ENCODE data around the gene LRRC38.
"Not testable (repeated sequence)": the region's sequence is repeated elsewhere in the genome, so short reads cannot be mapped to it uniquely, and the experiment has no call there.

Gene LRRC38, protein sequence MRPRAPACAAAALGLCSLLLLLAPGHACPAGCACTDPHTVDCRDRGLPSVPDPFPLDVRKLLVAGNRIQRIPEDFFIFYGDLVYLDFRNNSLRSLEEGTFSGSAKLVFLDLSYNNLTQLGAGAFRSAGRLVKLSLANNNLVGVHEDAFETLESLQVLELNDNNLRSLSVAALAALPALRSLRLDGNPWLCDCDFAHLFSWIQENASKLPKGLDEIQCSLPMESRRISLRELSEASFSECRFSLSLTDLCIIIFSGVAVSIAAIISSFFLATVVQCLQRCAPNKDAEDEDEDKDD

GRCh38 chr1:13513895-13514546, at the start of gene LRRC38:
Gene LRRC38 (minus strand): TSS chr1:13514003. CDS start chr1:13513593, 410 bp downstream.
- no peak within 1 kb of the TSS for H3K9ac ChIP-seq (ENCODE audit: low read depth, low read length)
- H3K36me3 ChIP-seq (ENCODE audit: control insufficient read depth, insufficient read depth, low read length), result no peaks in the 10 kb centered on the region
- H3K27me3 ChIP-seq (ENCODE audit: control insufficient read depth, insufficient read depth, low read length), result peaks cover 85% of the 10 kb centered on the region
- no peaks in the 10 kb centered on the region for H3K9me3 ChIP-seq (ENCODE audit: control insufficient read depth, insufficient read depth, low read length)
- peaks cover 2% of the 10 kb centered on the region for H3K4me1 ChIP-seq (ENCODE audit: control insufficient read depth, insufficient read depth, low read length)
- peak within 1 kb of the TSS; percentile 60 for H3K4me3 ChIP-seq (ENCODE audit: low read depth, low read length)

GRCh38 chr1:13562981-13563380, 49.2 kb upstream of the LRRC38 start:
- H3K4me3 ChIP-seq (ENCODE audit: low read depth, low read length); H3K36me3 ChIP-seq (ENCODE audit: control insufficient read depth, insufficient read depth, low read length); H3K9me3 ChIP-seq (ENCODE audit: control insufficient read depth, insufficient read depth, low read length); H3K9ac ChIP-seq (ENCODE audit: low read depth, low read length); H3K4me1 ChIP-seq (ENCODE audit: control insufficient read depth, insufficient read depth, low read length); H3K27me3 ChIP-seq (ENCODE audit: control insufficient read depth, insufficient read depth, low read length): not testable (repeated sequence)

GRCh38 chr1:13560541-13560940, 46.7 kb upstream of the LRRC38 start:
- no peaks in the 10 kb centered on the region for H3K27me3 ChIP-seq (ENCODE audit: control insufficient read depth, insufficient read depth, low read length)
- H3K9ac ChIP-seq (ENCODE audit: low read depth, low read length), result no peak overlapping the region
- no peaks in the 10 kb centered on the region for H3K9me3 ChIP-seq (ENCODE audit: control insufficient read depth, insufficient read depth, low read length)

DNA sequence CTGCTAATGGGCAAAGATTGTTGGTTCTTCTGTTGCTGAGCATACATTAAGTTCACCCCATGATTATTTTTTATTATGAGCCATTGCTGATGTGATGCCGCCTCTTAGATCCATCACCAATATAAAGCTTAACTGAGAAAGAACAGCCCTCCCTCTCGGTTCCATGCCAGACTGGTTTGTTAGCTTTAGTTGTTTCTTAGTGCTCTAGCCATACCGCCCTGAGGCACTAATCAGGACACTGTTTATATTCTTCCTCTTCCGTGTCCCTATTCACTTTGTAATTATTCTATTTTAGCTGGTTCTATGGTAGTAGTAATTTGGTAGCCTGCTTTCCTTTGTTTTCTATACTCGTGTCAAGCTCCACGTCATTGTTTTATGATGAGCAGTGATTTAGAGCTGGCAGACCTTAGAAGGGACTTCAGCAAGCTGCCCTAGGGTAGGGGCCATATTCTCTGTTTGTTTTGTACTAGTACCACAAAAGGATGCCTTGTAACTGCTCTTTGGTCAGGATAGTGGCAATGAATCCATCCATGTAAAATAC, 42.5 kb upstream of the LRRC38 start:
- no peak overlapping the region for H3K4me3 ChIP-seq (ENCODE audit: low read depth, low read length)
- H3K36me3 ChIP-seq (ENCODE audit: control insufficient read depth, insufficient read depth, low read length), result no peaks in the 10 kb centered on the region
- no peaks in the 10 kb centered on the region for H3K4me1 ChIP-seq (ENCODE audit: control insufficient read depth, insufficient read depth, low read length)
- no peaks in the 10 kb centered on the region for H3K27me3 ChIP-seq (ENCODE audit: control insufficient read depth, insufficient read depth, low read length)
- H3K9me3 ChIP-seq (ENCODE audit: control insufficient read depth, insufficient read depth, low read length), result no peaks in the 10 kb centered on the region
- no peak overlapping the region for H3K9ac ChIP-seq (ENCODE audit: low read depth, low read length)

More at GRCh38 chr1:13560541-13560940, 46.7 kb upstream of the LRRC38 start:
- no peaks in the 10 kb centered on the region for H3K4me1 ChIP-seq (ENCODE audit: control insufficient read depth, insufficient read depth, low read length)
- H3K36me3 ChIP-seq (ENCODE audit: control insufficient read depth, insufficient read depth, low read length), result no peaks in the 10 kb centered on the region
- no peak overlapping the region for H3K4me3 ChIP-seq (ENCODE audit: low read depth, low read length)

DNA sequence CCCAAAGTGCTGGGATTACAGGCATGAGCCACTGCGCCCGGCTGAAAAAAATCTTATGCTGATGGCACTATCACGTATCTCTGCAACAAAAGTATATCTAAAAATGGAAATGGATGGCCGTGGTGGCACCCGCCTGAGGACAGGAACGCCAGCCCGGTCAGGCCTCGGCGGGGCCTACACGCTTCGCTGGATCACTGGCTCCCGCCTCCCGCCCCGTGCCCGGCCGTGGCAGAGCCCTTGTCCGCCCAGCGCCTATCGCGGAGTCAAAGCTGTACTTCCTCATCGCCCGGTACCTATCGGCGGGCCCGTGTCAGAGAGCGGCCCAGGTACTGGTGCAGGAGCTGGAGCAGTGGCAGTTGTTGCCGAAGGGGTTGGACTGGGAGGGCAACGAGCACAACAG, 41.0 kb upstream of the LRRC38 start:
- Histone ChIP-seq H3K9me3 (ENCODE audit: control insufficient read depth, insufficient read depth, low read length) (no peaks in the 10 kb centered on the region), H3K27me3 (ENCODE audit: control insufficient read depth, insufficient read depth, low read length) (no peaks in the 10 kb centered on the region), H3K36me3 (ENCODE audit: control insufficient read depth, insufficient read depth, low read length) (no peaks in the 10 kb centered on the region), H3K4me1 (ENCODE audit: control insufficient read depth, insufficient read depth, low read length) (no peaks in the 10 kb centered on the region), H3K4me3 (ENCODE audit: low read depth, low read length) (no peak overlapping the region), H3K9ac (ENCODE audit: low read depth, low read length) (no peak overlapping the region)

- no peak overlapping the region for H3K9ac ChIP-seq (ENCODE audit: low read depth, low read length)
- no peaks in the 10 kb centered on the region for H3K9me3 ChIP-seq (ENCODE audit: control insufficient read depth, insufficient read depth, low read length)
- peaks cover 4% of the 10 kb centered on the region for H3K4me1 ChIP-seq (ENCODE audit: control insufficient read depth, insufficient read depth, low read length)
- H3K27me3 ChIP-seq (ENCODE audit: control insufficient read depth, insufficient read depth, low read length), result no peaks in the 10 kb centered on the region
- no peak overlapping the region for H3K4me3 ChIP-seq (ENCODE audit: low read depth, low read length)
- H3K36me3 ChIP-seq (ENCODE audit: control insufficient read depth, insufficient read depth, low read length), result no peaks in the 10 kb centered on the region
Observed at GRCh38 chr1:13550663-13551062, 36.9 kb upstream of the LRRC38 start.

- no peak overlapping the region for H3K9ac ChIP-seq (ENCODE audit: low read depth, low read length)
- no peaks in the 10 kb centered on the region for H3K9me3 ChIP-seq (ENCODE audit: control insufficient read depth, insufficient read depth, low read length)
- no peaks in the 10 kb centered on the region for H3K36me3 ChIP-seq (ENCODE audit: control insufficient read depth, insufficient read depth, low read length)
- H3K4me3 ChIP-seq (ENCODE audit: low read depth, low read length), result no peak overlapping the region
- H3K27me3 ChIP-seq (ENCODE audit: control insufficient read depth, insufficient read depth, low read length), result no peaks in the 10 kb centered on the region
- H3K4me1 ChIP-seq (ENCODE audit: control insufficient read depth, insufficient read depth, low read length), result peaks cover 4% of the 10 kb centered on the region
Observed at GRCh38 chr1:13549521-13549920, 35.7 kb upstream of the LRRC38 start.

DNA sequence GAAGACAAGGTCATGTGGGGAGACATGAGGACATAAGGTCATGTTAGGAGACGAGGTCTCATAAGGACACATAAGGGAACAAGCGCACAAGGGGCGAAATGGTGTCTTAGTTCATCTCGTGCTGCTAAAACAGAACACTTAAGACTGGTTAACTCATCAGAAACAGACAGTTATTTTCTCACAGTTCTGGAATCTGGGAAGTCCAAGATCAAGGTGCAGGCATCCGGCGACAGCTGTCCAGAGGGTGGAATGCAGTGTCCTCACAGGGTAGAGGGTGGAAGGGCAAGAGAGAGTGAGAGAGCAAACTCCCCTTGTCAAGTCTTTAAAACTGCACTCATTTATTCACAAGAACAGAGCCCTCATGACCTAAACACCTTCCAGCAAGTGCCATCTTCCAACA, 35.2 kb upstream of the LRRC38 start:
- H3K27me3 ChIP-seq (ENCODE audit: control insufficient read depth, insufficient read depth, low read length), result no peaks in the 10 kb centered on the region
- peaks cover 4% of the 10 kb centered on the region for H3K4me1 ChIP-seq (ENCODE audit: control insufficient read depth, insufficient read depth, low read length)
- H3K36me3 ChIP-seq (ENCODE audit: control insufficient read depth, insufficient read depth, low read length), result no peaks in the 10 kb centered on the region
- no peaks in the 10 kb centered on the region for H3K9me3 ChIP-seq (ENCODE audit: control insufficient read depth, insufficient read depth, low read length)
- no peak overlapping the region for H3K9ac ChIP-seq (ENCODE audit: low read depth, low read length)
- no peak overlapping the region for H3K4me3 ChIP-seq (ENCODE audit: low read depth, low read length)

DNA sequence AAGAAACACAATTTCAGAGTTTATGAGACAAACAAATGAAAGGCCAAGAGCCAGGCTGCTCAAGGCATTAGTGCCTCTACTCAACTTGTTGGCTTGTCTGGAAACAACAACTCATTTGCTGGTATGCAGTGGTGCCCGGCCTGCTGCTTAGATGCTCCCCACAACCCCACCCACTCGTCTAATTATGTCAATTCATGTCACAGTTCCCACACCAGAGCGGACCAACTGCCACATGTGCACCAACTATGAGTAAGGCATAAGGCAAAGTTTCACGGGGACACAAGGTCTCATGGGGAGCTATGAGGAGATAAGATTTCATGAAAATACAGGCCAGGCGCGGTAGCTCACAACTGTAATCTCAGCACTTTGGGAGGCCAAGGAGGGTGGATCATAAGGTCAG, 34.5 kb upstream of the LRRC38 start:
- Histone ChIP-seq H3K36me3 (ENCODE audit: control insufficient read depth, insufficient read depth, low read length) (no peaks in the 10 kb centered on the region), H3K27me3 (ENCODE audit: control insufficient read depth, insufficient read depth, low read length) (no peaks in the 10 kb centered on the region), H3K4me3 (ENCODE audit: low read depth, low read length) (no peak overlapping the region), H3K9ac (ENCODE audit: low read depth, low read length) (no peak overlapping the region), H3K4me1 (ENCODE audit: control insufficient read depth, insufficient read depth, low read length) (peaks cover 4% of the 10 kb centered on the region), H3K9me3 (ENCODE audit: control insufficient read depth, insufficient read depth, low read length) (no peaks in the 10 kb centered on the region)

DNA sequence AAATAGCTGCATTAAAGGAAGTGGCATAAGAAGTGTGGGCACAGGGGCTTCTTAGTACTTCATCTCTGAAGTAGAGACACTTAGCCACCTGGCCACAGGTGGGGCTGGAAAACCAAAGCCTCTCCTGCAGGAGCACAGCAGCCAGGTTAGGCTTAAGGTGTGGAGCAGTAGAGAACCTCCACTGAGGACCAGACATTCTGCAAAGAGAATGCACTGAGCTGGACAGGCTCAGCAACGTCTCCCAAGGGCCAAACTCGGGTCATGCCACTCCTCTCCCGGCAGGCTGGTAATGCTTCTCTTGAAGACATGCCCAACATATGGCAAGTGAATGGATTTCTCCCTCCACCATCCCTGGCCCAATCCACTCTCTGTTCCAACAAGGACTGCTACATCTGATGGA, 33.0 kb upstream of the LRRC38 start:
- Histone ChIP-seq H3K4me3 (ENCODE audit: low read depth, low read length) (no peak overlapping the region), H3K27me3 (ENCODE audit: control insufficient read depth, insufficient read depth, low read length) (no peaks in the 10 kb centered on the region), H3K36me3 (ENCODE audit: control insufficient read depth, insufficient read depth, low read length) (no peaks in the 10 kb centered on the region)

DNA sequence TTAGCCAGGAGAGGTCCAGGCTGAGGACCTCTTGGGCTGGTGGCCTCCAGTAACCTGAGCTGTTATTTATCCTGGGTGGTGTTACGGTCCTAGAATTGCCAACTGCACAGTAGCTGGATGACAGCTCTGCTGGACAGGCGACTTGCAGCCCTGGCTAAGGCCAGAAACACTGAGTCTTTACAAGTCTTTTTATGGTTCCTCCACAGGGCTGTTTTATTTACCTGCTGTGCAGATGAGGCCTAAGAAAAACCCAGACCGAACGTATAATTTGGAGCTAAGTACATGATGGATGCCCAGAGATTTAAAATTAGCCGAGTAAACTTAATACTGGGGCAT, 30.4 kb upstream of the LRRC38 start:
- H3K4me3 ChIP-seq (ENCODE audit: low read depth, low read length), result no peak overlapping the region
- no peaks in the 10 kb centered on the region for H3K27me3 ChIP-seq (ENCODE audit: control insufficient read depth, insufficient read depth, low read length)
- H3K4me1 ChIP-seq (ENCODE audit: control insufficient read depth, insufficient read depth, low read length), result peaks cover under 1% of the 10 kb centered on the region
- no peak overlapping the region for H3K9ac ChIP-seq (ENCODE audit: low read depth, low read length)
- no peaks in the 10 kb centered on the region for H3K36me3 ChIP-seq (ENCODE audit: control insufficient read depth, insufficient read depth, low read length)
- H3K9me3 ChIP-seq (ENCODE audit: control insufficient read depth, insufficient read depth, low read length), result no peaks in the 10 kb centered on the region

More for the DNA sequence above, 33.0 kb upstream of the LRRC38 start:
- Histone ChIP-seq H3K4me1 (ENCODE audit: control insufficient read depth, insufficient read depth, low read length) (peaks cover 4% of the 10 kb centered on the region), H3K9ac (ENCODE audit: low read depth, low read length) (no peak overlapping the region), H3K9me3 (ENCODE audit: control insufficient read depth, insufficient read depth, low read length) (no peaks in the 10 kb centered on the region)
